Gastrocnemius medialis (tissue), 4 donors: ENCODE measurements around the gene MYOD1. TPM values are rescaled to one million over a fixed set of nuclear protein-coding genes. Genes with fewer than 3 reads are reported as not detected.

Experiments
- ATAC-seq, 2 donors: fragments of 150-250 bp; one replicate each; pipeline ENCODE4 v1.9.1; 2016
- DNase-seq, 2 donors: peaks; one replicate each; pipeline ENCODE4 v3.0.0-alpha.2; 2019
- H3K27ac ChIP-seq, 4 donors: fragments of 200-600 bp; sonication (generic); 1 replicate in 1 of 4; 2 replicates in 3 of 4; pipeline ENCODE4 v1.5.1; 2016 to 2018; ENCODE audit warnings: mild to moderate bottlenecking in 2 of 4, moderate library complexity in 1 of 4
- H3K27me3 ChIP-seq, 3 donors: fragments of 200-600 bp; sonication (generic) in 2 of 3; 1 replicate in 1 of 3; 2 replicates in 2 of 3; pipeline versions ENCODE4 v1.5.1 to v1.6.0; 2016 to 2019; ENCODE audit warnings: mild to moderate bottlenecking in 1 of 3, moderate library complexity in 1 of 3
- H3K36me3 ChIP-seq, 2 donors: fragments of 200-600 bp; sonication (generic) in 1 of 2; one replicate each; pipeline ENCODE4 v1.5.1; 2017 to 2018
- H3K4me1 ChIP-seq, 2 donors: fragments of 200-600 bp; sonication (generic) in 1 of 2; one replicate each; pipeline ENCODE4 v1.5.1; 2016 to 2017; ENCODE audit warnings: mild to moderate bottlenecking in 2 of 2
- H3K4me3 ChIP-seq, 4 donors: fragments of 200-600 bp; sonication (generic) in 3 of 4; 1 replicate in 1 of 4; 2 replicates in 3 of 4; pipeline ENCODE4 v1.5.1; 2016 to 2019; ENCODE audit warnings: mild to moderate bottlenecking in 2 of 4
- H3K9me3 ChIP-seq, 3 donors: fragments of 200-600 bp; sonication (generic) in 2 of 3; 1 replicate in 1 of 3; 2 replicates in 2 of 3; pipeline ENCODE4 v1.5.1; 2016 to 2019
- POLR2A ChIP-seq, 2 donors: fragments of 450-650 bp; IDR thresholded peaks; one replicate each; pipeline ENCODE4 v1.6.1; 2017; ENCODE audit warnings: antibody characterized with exemption in 2 of 2, mild to moderate bottlenecking in 2 of 2, moderate library complexity in 2 of 2
- in situ Hi-C, 4 donors: fragments of 200-750 bp; cut with MboI; loops; one replicate each; pipeline versions ENCODE4 v1.15.0 to v1.8.0; 2017; ENCODE audit warnings: low sequenced_read_pairs in 4 of 4
- intact Hi-C: fragments of 100-400 bp; cut with DNase I; formaldehyde crosslinking; loops from one replicate; pipeline ENCODE4 v1.15.1; 2023; ENCODE audit warnings: low total_unique reads
- total RNA-seq, 4 donors: library from RNA; depleted of rRNA; stranded (reverse); fragments of >200 nt; gene quantifications; one replicate each; pipeline versions ENCODE4 v1.1.0 to v1.2.3, GENCODE V29; 2016
- TF ChIP-seq, protein P1 (sequence below), 5 experiments: fragments of 450-650 bp in 3 of 5; fragments of 200-600 bp in 2 of 5; sonication (generic) in 2 of 5; IDR thresholded peaks in 4 of 5; conservative IDR thresholded peaks in 1 of 5; 1 replicate in 4 of 5; 2 replicates in 1 of 5; pipeline ENCODE4 v1.5.1; 2016 to 2019; ENCODE audit warnings: antibody characterized with exemption in 5 of 5, mild to moderate bottlenecking in 3 of 5, moderate library complexity in 3 of 5

MYOD1 gene
- total RNA-seq, 4 donors from 2014 or later = 3.5 to 20.6 (median 10.4) TPM

DNA sequence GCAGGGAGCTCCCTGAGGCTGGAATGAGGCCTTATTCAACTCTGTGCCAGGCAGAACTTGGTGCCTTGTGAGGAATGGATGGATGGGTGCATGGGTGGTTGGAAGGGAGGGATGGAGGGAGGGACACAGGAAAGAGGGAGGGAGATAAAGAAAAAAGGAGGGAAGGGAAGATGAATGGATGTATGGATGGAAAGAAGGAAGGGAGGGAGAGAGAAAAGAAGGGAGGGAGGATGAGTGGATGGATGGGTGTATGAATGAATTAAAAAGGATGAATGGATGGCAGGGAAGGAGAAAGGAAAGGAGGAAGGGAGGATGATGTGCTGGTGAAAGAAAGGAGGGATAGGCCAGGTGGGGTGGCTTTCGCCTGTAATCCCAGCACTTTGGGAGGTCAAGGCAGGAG lies 49.8 kb downstream of the MYOD1 start:
- in situ Hi-C loops = loop anchor here in 1 of 4 donors (10.0 kb wide), 1 partner anchor 206 kb away; no protein-coding TSS in a partner anchor
- Histone ChIP-seq H3K4me1 (no peaks in the 10 kb centered on the region), H3K9me3 (no peaks in the 10 kb centered on the region), H3K27ac (no peak overlapping the region), H3K27me3 (no peaks in the 10 kb centered on the region), H3K36me3 (no peaks in the 10 kb centered on the region), H3K4me3 (no peak overlapping the region)
- DNase-seq (no peak), ATAC-seq (no peak)
- intact Hi-C loops = no loop called here
- TF ChIP-seq, protein P1, sequence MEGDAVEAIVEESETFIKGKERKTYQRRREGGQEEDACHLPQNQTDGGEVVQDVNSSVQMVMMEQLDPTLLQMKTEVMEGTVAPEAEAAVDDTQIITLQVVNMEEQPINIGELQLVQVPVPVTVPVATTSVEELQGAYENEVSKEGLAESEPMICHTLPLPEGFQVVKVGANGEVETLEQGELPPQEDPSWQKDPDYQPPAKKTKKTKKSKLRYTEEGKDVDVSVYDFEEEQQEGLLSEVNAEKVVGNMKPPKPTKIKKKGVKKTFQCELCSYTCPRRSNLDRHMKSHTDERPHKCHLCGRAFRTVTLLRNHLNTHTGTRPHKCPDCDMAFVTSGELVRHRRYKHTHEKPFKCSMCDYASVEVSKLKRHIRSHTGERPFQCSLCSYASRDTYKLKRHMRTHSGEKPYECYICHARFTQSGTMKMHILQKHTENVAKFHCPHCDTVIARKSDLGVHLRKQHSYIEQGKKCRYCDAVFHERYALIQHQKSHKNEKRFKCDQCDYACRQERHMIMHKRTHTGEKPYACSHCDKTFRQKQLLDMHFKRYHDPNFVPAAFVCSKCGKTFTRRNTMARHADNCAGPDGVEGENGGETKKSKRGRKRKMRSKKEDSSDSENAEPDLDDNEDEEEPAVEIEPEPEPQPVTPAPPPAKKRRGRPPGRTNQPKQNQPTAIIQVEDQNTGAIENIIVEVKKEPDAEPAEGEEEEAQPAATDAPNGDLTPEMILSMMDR (IDR thresholded peaks at IDR 0.05 in 4 of 5, conservative IDR thresholded peaks at IDR 0.05 in 1 of 5) = no peak
- TF ChIP-seq POLR2A (IDR thresholded peaks at IDR 0.05) = no peak

DNA sequence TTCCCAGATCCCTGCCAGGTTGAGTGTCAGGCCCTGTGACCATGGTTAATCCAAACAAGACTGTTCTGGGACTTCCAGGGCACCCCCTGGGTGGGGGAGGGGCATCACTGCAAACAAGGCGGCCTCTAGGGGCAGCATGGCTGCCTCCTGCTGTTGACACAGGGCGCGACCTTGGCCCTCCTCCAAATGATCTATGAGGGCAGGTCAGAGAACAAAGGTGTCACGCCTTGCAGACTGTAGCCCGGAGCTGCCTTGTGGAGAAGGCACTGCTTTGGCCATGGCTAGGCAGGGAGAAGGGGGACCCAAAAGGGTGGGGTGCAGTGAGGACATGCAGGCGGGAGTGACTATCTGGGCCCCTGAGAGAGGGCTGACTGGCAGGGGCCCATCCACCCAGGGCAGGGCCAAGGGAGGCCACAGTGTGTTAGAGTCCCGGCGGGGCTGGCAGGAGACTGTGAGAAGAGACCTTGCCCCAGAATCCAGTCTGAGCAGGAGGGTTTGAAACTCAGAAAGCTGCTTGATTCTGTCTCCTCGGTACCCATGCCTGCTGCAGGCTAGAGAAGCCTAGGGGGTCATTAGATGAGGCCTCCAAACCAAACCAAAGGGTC lies 50.8 kb downstream of the MYOD1 start:
- TF ChIP-seq, protein P1 (IDR thresholded peaks at IDR 0.05 in 4 of 5, conservative IDR thresholded peaks at IDR 0.05 in 1 of 5) = no peak
- no peak for TF ChIP-seq POLR2A (IDR thresholded peaks at IDR 0.05)
- in situ Hi-C loops = no loop called here
- no peaks in the 10 kb centered on the region for H3K9me3 ChIP-seq
- DNase-seq (no peak), ATAC-seq (no peak)
- H3K36me3 ChIP-seq = no peaks in the 10 kb centered on the region
- no peaks in the 10 kb centered on the region for H3K4me1 ChIP-seq
- intact Hi-C loops = loop anchor here (2.0 kb wide), 1 partner anchor 77 kb away; no protein-coding TSS in a partner anchor
- H3K27ac ChIP-seq = no peak overlapping the region
- H3K27me3 ChIP-seq = no peaks in the 10 kb centered on the region
- H3K4me3 ChIP-seq = no peak overlapping the region

DNA sequence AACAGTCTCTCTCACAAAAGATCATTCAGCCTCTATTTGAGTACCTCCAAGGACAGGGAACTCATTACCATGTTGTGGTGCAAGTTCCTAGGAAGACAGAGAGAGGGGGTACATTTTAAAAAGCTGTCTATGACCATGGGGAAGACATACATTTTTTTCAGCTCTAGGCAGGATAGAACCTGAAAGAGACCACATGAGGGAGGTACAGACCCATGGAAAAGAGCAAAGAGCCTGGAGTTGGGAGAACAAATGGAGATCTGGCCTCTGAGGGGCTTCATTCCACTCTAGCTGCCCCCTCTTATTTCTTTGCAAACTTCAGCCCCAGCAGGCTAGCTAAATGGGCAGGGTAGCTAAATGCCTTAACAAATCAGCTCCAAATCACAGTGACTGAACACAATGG lies 51.5 kb downstream of the MYOD1 start:
- DNase-seq (no peak), ATAC-seq (peak; percentile 45)
- Histone ChIP-seq H3K9me3 (no peaks in the 10 kb centered on the region), H3K27ac (no peak overlapping the region), H3K4me3 (no peak overlapping the region), H3K27me3 (no peaks in the 10 kb centered on the region), H3K4me1 (no peaks in the 10 kb centered on the region), H3K36me3 (no peaks in the 10 kb centered on the region)
- intact Hi-C loops = loop anchor here (1.0 to 2.0 kb wide), 2 partner anchors 76 to 208 kb away; no protein-coding TSS in a partner anchor
- no peak for TF ChIP-seq POLR2A (IDR thresholded peaks at IDR 0.05)
- TF ChIP-seq, protein P1 (IDR thresholded peaks at IDR 0.05 in 4 of 5, conservative IDR thresholded peaks at IDR 0.05 in 1 of 5) = peak in 3 of 5 experiments; percentile 11 to 40 (median 26)
- in situ Hi-C loops = no loop called here

DNA sequence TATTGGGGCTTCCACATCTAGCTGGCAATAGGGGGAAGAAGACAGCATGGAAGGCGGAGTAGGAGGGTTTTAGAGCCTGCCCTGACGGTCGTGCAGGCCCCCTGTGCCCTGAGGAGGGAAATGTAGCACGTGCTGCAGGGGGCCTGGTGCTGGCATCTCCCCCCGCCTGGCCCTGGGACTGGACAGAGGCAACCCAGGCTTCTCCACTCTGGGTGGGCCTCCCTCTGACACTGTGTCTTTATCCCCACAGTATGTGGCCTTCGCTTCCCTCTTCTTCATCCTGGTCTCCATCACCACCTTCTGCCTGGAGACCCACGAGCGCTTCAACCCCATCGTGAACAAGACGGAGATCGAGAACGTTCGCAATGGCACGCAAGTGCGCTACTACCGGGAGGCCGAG lies 52.0 kb downstream of the MYOD1 start:
- no peak overlapping the region for H3K4me3 ChIP-seq
- no peak for TF ChIP-seq POLR2A (IDR thresholded peaks at IDR 0.05)
- TF ChIP-seq, protein P1 (IDR thresholded peaks at IDR 0.05 in 4 of 5, conservative IDR thresholded peaks at IDR 0.05 in 1 of 5) = no peak
- no peak overlapping the region for H3K27ac ChIP-seq
- DNase-seq (no peak), ATAC-seq (no peak)
- intact Hi-C loops = loop anchor here (1.0 to 2.0 kb wide), 2 partner anchors 75 to 208 kb away; no protein-coding TSS in a partner anchor
- H3K36me3 ChIP-seq = no peaks in the 10 kb centered on the region
- H3K4me1 ChIP-seq = no peaks in the 10 kb centered on the region
- in situ Hi-C loops = no loop called here
- H3K27me3 ChIP-seq = no peaks in the 10 kb centered on the region
- H3K9me3 ChIP-seq = no peaks in the 10 kb centered on the region

Other genes with a start within 250 kb of the MYOD1 start
- 1 to 10 TPM in 2 of 4 donors, under 1 TPM in 2; 0.33 to 4.0 (median 1.1) TPM for gene ABCC8, start 242.7 kb upstream of the MYOD1 start, total RNA-seq
- under 1 TPM in 1 of 4 donors, not detected in 3; 0.78 TPM for gene USH1C, start 175.2 kb upstream of the MYOD1 start, total RNA-seq
- gene OTOG, start 172.3 kb upstream of the MYOD1 start, total RNA-seq = not detected
- gene KCNC1, start 15.2 kb downstream of the MYOD1 start, total RNA-seq = under 1 TPM; 0.03 to 0.53 (median 0.15) TPM